ENCODE measurements around the gene AGAP1. TPM values are rescaled to one million over a fixed set of nuclear protein-coding genes. Genes with fewer than 3 reads are reported as not detected.

The AGAP1 gene
- total RNA-seq, 1 donor from 2014 or later, result 39.0 TPM

DNA sequence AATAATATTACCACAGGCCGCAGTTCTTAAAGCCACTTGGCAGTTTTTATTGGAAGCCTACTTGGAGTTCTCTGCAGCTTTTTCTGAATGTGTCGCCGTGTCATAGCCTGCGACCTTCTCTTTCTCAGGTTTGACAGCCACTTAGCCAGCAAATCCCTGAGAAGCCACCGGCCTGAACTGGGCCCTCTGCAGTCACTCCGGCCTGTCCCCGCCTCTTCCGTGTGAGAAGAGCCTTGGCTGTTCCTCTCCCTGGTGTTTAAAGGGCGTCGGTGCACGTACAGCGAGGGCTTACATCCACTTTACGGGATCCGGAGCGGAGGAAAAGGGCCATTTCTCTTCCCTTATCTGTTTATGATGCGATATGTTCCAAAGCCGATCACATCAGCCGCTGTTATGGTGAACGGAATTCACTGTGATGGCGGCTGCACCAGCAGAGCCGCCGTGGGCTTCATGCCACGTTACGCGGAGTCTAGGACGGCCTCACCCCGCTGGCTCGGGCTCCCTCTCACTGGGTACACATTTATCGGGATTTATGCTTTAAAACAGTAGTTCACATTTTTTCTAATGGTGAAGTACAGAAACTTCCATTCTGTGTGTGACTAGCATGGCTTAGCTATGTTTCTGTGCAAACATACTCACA, 607.6 kb downstream of the AGAP1 start:
- no peaks in the 10 kb centered on the region for H3K4me1 Mint-ChIP-seq (ENCODE audit: low read depth)
- H3K4me3 Mint-ChIP-seq (ENCODE audit: unreplicated experiment), result no peak overlapping the region
- H3K27ac Mint-ChIP-seq (ENCODE audit: unreplicated experiment), result no peak overlapping the region
- H3K9me3 Mint-ChIP-seq (ENCODE audit: low read depth), result no peaks in the 10 kb centered on the region
- no peak for DNase-seq (ENCODE audit: low spot score)
- TF ChIP-seq, protein P1, sequence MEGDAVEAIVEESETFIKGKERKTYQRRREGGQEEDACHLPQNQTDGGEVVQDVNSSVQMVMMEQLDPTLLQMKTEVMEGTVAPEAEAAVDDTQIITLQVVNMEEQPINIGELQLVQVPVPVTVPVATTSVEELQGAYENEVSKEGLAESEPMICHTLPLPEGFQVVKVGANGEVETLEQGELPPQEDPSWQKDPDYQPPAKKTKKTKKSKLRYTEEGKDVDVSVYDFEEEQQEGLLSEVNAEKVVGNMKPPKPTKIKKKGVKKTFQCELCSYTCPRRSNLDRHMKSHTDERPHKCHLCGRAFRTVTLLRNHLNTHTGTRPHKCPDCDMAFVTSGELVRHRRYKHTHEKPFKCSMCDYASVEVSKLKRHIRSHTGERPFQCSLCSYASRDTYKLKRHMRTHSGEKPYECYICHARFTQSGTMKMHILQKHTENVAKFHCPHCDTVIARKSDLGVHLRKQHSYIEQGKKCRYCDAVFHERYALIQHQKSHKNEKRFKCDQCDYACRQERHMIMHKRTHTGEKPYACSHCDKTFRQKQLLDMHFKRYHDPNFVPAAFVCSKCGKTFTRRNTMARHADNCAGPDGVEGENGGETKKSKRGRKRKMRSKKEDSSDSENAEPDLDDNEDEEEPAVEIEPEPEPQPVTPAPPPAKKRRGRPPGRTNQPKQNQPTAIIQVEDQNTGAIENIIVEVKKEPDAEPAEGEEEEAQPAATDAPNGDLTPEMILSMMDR (IDR thresholded peaks at IDR 0.05), result no peak
- peaks cover 1% of the 10 kb centered on the region for H3K36me3 Mint-ChIP-seq (ENCODE audit: low read depth)
- no peaks in the 10 kb centered on the region for H3K27me3 Mint-ChIP-seq (ENCODE audit: low read depth)

DNA sequence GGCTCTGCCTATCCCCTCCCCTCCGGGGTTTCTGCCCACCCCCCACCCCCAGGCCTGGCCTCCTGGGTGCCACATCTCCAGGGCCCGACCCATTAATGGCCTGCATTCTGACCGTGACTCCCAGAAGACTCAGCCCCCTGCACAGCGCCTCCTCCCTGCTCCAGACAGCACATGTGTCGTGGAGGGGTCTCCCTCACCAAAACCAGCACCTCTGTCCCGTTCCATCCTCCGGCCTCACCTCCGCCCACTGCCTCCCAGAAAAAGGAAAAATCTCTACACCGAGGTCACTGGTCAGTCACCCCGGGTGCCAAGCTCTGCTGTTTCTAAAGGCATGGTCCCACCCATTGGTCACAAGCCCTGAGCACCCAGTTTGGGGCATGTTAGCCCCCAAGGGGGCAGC, 609.1 kb downstream of the AGAP1 start:
- TF ChIP-seq, protein P1 (IDR thresholded peaks at IDR 0.05), result no peak
- H3K36me3 Mint-ChIP-seq (ENCODE audit: low read depth), result no peaks in the 10 kb centered on the region
- H3K27ac Mint-ChIP-seq (ENCODE audit: unreplicated experiment), result no peak overlapping the region
- H3K9me3 Mint-ChIP-seq (ENCODE audit: low read depth), result no peaks in the 10 kb centered on the region
- no peaks in the 10 kb centered on the region for H3K27me3 Mint-ChIP-seq (ENCODE audit: low read depth)
- DNase-seq (ENCODE audit: low spot score), result no peak
- no peaks in the 10 kb centered on the region for H3K4me1 Mint-ChIP-seq (ENCODE audit: low read depth)
- no peak overlapping the region for H3K4me3 Mint-ChIP-seq (ENCODE audit: unreplicated experiment)

DNA sequence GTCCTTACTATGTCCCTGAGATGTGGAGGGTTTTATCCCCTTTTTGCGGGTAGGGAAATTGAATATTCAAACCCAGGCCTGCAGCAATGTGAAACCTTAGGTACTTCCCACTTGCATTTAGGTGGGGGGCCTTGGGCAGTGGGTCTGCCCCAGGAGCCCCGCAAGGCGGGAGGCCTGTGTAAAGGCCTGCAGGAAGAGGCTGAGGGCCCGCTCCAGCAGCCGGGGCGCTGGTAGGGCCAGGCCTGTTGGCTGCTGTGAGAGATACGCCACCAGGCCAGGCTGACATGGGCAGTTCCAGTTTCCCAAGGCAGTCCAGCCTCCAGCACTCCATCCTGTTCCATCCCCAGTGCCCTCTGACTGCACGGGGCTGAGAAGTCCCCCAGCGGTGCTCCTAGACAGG, 610.1 kb downstream of the AGAP1 start:
- no peak for DNase-seq (ENCODE audit: low spot score)
- no peaks in the 10 kb centered on the region for H3K27me3 Mint-ChIP-seq (ENCODE audit: low read depth)
- H3K36me3 Mint-ChIP-seq (ENCODE audit: low read depth), result no peaks in the 10 kb centered on the region
- no peak overlapping the region for H3K27ac Mint-ChIP-seq (ENCODE audit: unreplicated experiment)
- H3K9me3 Mint-ChIP-seq (ENCODE audit: low read depth), result no peaks in the 10 kb centered on the region
- H3K4me1 Mint-ChIP-seq (ENCODE audit: low read depth), result peaks cover 5% of the 10 kb centered on the region
- H3K4me3 Mint-ChIP-seq (ENCODE audit: unreplicated experiment), result no peak overlapping the region
- TF ChIP-seq, protein P1 (IDR thresholded peaks at IDR 0.05), result no peak

DNA sequence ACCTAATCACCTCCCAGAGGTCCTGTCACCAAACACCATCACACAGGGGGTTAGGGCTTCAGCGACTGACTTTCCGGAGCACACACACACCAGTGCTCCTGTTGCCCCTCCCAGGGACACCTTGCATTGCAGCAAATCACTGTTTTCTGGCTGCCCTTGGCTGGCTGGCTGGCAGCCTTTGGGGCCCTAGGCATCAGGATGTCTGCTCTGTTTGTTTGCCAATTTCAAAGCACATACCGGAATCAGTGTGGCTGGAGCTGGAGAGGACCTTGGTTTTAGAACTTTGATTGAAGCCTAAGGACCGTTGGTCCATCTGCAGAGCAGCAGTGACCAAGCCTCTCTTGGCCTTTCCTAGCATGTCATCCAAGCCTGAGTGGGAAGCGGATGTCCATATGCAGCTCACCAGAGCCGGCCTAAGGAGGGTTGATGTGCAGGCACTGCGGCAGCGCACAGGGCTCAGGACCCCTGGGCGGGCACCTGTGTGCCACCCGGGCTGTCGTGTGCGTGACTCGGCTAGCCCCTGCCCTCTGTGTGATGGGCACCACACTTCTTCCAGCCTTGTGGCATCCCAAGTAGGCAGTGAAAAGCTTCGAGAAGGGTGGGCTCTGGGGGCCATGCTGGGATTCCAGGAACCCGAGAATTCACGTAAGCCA, 612.2 kb downstream of the AGAP1 start:
- no peaks in the 10 kb centered on the region for H3K36me3 Mint-ChIP-seq (ENCODE audit: low read depth)
- H3K4me1 Mint-ChIP-seq (ENCODE audit: low read depth), result peaks cover 5% of the 10 kb centered on the region
- no peaks in the 10 kb centered on the region for H3K9me3 Mint-ChIP-seq (ENCODE audit: low read depth)
- H3K27ac Mint-ChIP-seq (ENCODE audit: unreplicated experiment), result no peak overlapping the region
- TF ChIP-seq, protein P1 (IDR thresholded peaks at IDR 0.05), result no peak
- DNase-seq (ENCODE audit: low spot score), result no peak
- no peak overlapping the region for H3K4me3 Mint-ChIP-seq (ENCODE audit: unreplicated experiment)
- H3K27me3 Mint-ChIP-seq (ENCODE audit: low read depth), result no peaks in the 10 kb centered on the region

DNA sequence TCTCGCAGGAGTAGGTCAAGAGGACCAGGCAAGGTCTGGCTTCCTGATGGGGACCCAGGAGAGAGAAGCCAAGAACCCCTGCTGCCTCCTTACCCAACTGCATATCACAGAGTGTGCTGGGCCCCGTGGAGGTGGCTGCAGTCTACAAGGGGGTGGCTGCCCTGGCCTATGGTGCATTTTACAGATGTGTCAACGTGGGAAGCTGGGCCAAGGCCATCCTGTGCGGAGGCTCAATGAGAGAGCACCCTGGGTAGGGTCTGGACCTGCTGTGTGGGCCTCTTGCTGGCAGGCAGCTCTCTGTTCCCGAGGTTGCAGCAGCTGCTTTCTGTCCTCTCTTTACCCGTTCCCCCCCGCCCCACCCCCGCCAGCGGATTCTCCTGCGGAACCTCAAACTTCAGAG, 612.9 kb downstream of the AGAP1 start:
- TF ChIP-seq, protein P1 (IDR thresholded peaks at IDR 0.05), result no peak
- H3K27ac Mint-ChIP-seq (ENCODE audit: unreplicated experiment), result no peak overlapping the region
- H3K4me3 Mint-ChIP-seq (ENCODE audit: unreplicated experiment), result no peak overlapping the region
- no peaks in the 10 kb centered on the region for H3K27me3 Mint-ChIP-seq (ENCODE audit: low read depth)
- H3K36me3 Mint-ChIP-seq (ENCODE audit: low read depth), result no peaks in the 10 kb centered on the region
- DNase-seq (ENCODE audit: low spot score), result no peak
- peaks cover 5% of the 10 kb centered on the region for H3K4me1 Mint-ChIP-seq (ENCODE audit: low read depth)
- H3K9me3 Mint-ChIP-seq (ENCODE audit: low read depth), result no peaks in the 10 kb centered on the region
